GM20000 (cell line): Measurements from ENCODE around the gene CNN3.

Experiments
- DNase-seq: peaks from one replicate; pipeline ENCODE4 v3.0.0; 2012; ENCODE audit warnings: low spot score
- CTCF ChIP-seq: IDR thresholded peaks from 2 replicates; pipeline ENCODE4 v1.5.1; 2012; ENCODE audit warnings: mild to moderate bottlenecking, control low read depth; ENCODE audit errors: extremely low read depth, missing control alignments

Gene CNN3

GRCh38 chr1:94928293-94928939 is 1.5 kb upstream of the CNN3 start:
- no peak for DNase-seq
- no peak for TF ChIP-seq CTCF

- no peak for TF ChIP-seq CTCF
- no peak for DNase-seq
Measured at GRCh38 chr1:94927405-94928175, 680 bp upstream of the CNN3 start.

DNA sequence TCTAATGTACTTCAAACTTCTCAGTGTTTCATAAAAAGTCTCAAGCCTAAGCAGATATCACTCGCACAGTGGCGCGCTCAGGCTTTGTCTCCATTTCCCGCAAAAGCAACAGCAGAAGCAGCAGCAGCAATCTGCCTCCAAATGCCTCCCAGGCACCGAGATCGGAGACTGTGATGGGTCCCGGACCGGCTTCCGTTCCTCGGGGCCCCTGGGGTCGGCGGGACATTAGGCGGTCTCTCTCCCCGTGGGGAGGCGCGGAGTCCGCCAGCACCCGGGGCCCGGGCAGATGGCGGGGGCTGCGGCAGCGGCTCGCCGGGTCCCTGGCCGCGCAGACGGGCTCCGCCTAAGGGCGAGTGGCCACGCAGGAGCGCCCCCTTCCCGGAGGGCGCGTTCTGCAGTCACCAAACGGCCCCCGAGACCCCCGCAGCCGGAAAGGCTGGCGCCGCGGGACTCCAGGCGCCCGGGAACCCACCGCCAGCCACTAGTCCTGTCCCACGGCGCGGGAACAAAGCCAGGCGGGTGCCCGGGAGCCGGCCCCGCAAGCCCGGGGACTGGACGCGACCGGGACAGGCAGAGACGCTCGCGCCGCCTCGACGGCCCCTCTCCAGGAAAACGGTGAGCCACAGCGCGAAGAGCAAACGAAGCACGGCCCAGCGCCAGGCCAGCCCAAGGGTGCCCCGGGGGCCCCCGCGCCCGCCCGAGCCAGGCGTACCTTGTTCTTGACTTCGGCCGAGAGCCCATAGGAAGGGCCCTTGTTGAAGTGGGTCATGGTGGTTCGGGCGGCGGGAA is 590 bp downstream of the CNN3 start:
- no peak for TF ChIP-seq CTCF
- DNase-seq: peak; percentile 75

- peak; percentile 43 for DNase-seq
- no peak for TF ChIP-seq CTCF
Measured at GRCh38 chr1:94925561-94926125, 1.3 kb downstream of the CNN3 start.

GRCh38 chr1:94925004-94925403 is 1.9 kb downstream of the CNN3 start:
- no peak for DNase-seq
- TF ChIP-seq CTCF: no peak

- no peak for TF ChIP-seq CTCF
- no peak for DNase-seq
Measured at GRCh38 chr1:94922761-94923331, 4.1 kb downstream of the CNN3 start.
